OCI-LY7 (cell line): Measurements from ENCODE around the gene UNC80. TPM values are rescaled to one million over a fixed set of nuclear protein-coding genes. Genes with fewer than 3 reads are reported as not detected.

Experiments used
- BruUV-seq: library from RNA; stranded (reverse); fragments of 400-500 nt; replicated peaks from 2 replicates; lab custom pipeline; 2021; lab: Mats Ljungman, UMichigan
- CTCF ChIA-PET: fragments of 300-600 bp; sonication (Branson Sonifier 250); formaldehyde crosslinking; loops from one replicate; lab custom pipeline; 2022; ENCODE audit warnings: antibody characterized with exemption; ENCODE audit not compliant: unreplicated experiment; lab: Charles Lee
- POLR2A ChIA-PET: fragments of 300-600 bp; sonication (Branson Sonifier 250); formaldehyde crosslinking; loops from one replicate; lab custom pipeline; 2022; ENCODE audit warnings: antibody characterized with exemption; lab: Charles Lee
- DNase-seq: peaks from one replicate; pipeline ENCODE4 v3.0.0-alpha.2; 2015; ENCODE audit warnings: low spot score
- H2AFZ ChIP-seq: fragments of 200-600 bp; sonication (generic), shearing (Covaris generic); 2 replicates; pipeline ENCODE4 v1.6.1; 2014; ENCODE audit warnings: mild to moderate bottlenecking, antibody characterized with exemption, low read length, moderate library complexity
- H3K27ac ChIP-seq: fragments of 200-600 bp; sonication (generic); 2 replicates; pipeline ENCODE4 v1.5.1; 2014; ENCODE audit warnings: mixed run types, low read depth, mild to moderate bottlenecking, moderate library complexity, low read length, inconsistent platforms; ENCODE audit not compliant: poor library complexity, severe bottlenecking
- H3K36me3 ChIP-seq: fragments of 200-600 bp; sonication (generic); 2 replicates; pipeline ENCODE4 v1.6.1; 2014; ENCODE audit warnings: mild to moderate bottlenecking, antibody characterized with exemption, low read length, moderate library complexity, mixed read lengths; ENCODE audit not compliant: insufficient read depth
- H3K4me1 ChIP-seq: fragments of 200-600 bp; sonication (generic); 2 replicates; pipeline ENCODE4 v1.5.1; 2014; ENCODE audit warnings: mild to moderate bottlenecking, low read length; ENCODE audit not compliant: insufficient read depth, poor library complexity, severe bottlenecking
- H3K4me2 ChIP-seq: fragments of 200-600 bp; sonication (generic); 2 replicates; pipeline ENCODE4 v1.6.1; 2014; ENCODE audit warnings: mild to moderate bottlenecking, low read length
- H3K4me3 ChIP-seq: fragments of 200-600 bp; sonication (generic); 2 replicates; pipeline ENCODE4 v1.5.1; 2014; ENCODE audit warnings: mild to moderate bottlenecking, low read depth, low read length; ENCODE audit not compliant: poor library complexity, severe bottlenecking
- H3K79me2 ChIP-seq: fragments of 200-600 bp; sonication (generic); 2 replicates; pipeline ENCODE4 v1.6.1; 2016; ENCODE audit warnings: low read depth, mild to moderate bottlenecking, low read length, moderate library complexity, mixed read lengths; ENCODE audit not compliant: insufficient read depth
- H3K9me2 ChIP-seq: fragments of 200-600 bp; sonication (generic); 2 replicates; pipeline ENCODE4 v1.6.1; 2016; ENCODE audit warnings: mild to moderate bottlenecking, low read length, mixed read lengths; ENCODE audit not compliant: insufficient read depth
- H3K9me3 ChIP-seq: fragments of 200-600 bp; sonication (generic); 2 replicates; pipeline ENCODE4 v1.6.1; 2014; ENCODE audit warnings: mild to moderate bottlenecking, mixed run types, low read length, mixed read lengths
- H4K20me1 ChIP-seq: fragments of 200-600 bp; sonication (generic); 2 replicates; pipeline ENCODE4 v1.6.1; 2014; ENCODE audit warnings: mild to moderate bottlenecking, antibody characterized with exemption, low read length, moderate library complexity, mixed read lengths; ENCODE audit not compliant: insufficient read depth
- CTCF ChIP-seq: fragments of 200-600 bp; sonication (generic); conservative IDR thresholded peaks from 2 replicates; pipeline ENCODE4 v1.5.1; 2014; ENCODE audit warnings: mild to moderate bottlenecking, antibody characterized with exemption, low read length, moderate library complexity, mixed read lengths
- EZH2phosphoT487 ChIP-seq: fragments of 200-600 bp; sonication (generic); IDR thresholded peaks from 2 replicates; pipeline ENCODE4 v1.6.1; 2018; ENCODE audit warnings: low read depth, borderline replicate concordance, mild to moderate bottlenecking, mixed run types, antibody characterized with exemption, low read length, moderate library complexity, mixed read lengths
- intact Hi-C: fragments of 100-400 bp; cut with micrococcal nuclease; formaldehyde crosslinking; loops from one replicate; pipeline ENCODE4 v1.10.0; 2022; ENCODE audit not compliant: unreplicated experiment
- total RNA-seq, 2 experiments: library from RNA; depleted of rRNA in 1 of 2; stranded (reverse); fragments of >200 nt in 1 of 2; shearing (Covaris generic) in 1 of 2; gene quantifications; 2 replicates each; pipeline ENCODE4 v1.2.3, GENCODE V29; 2014 to 2022

UNC80 gene
- total RNA-seq, 2 experiments from 2014 or later = not detected

DNA sequence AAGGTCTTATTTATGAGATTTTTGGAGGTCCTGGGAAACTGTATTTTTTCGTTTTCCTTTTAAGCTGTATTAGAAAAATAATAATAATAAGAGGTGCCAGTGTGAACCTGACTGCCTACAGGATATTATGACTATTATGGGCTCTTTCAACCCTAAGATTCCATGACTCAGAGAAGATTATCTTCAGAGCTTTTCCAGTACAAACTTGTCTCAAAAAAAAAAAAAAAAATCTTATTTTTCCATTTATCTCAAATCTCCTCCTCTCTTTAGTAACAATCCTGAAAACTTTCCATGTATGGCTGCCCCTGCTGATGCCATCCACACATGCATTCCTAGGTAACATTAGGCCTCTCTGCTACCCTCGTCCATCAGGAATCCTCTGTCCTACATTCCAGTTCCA is 194.1 kb downstream of the UNC80 start:
- Histone ChIP-seq H3K9me3 (no peaks in the 10 kb centered on the region), H3K27ac (no peak overlapping the region), H3K4me2 (no peak overlapping the region), H3K79me2 (no peaks in the 10 kb centered on the region), H3K36me3 (no peaks in the 10 kb centered on the region), H2AFZ (no peak overlapping the region), H4K20me1 (no peaks in the 10 kb centered on the region), H3K9me2 (no peaks in the 10 kb centered on the region), H3K4me3 (no peak overlapping the region), H3K4me1 (no peaks in the 10 kb centered on the region)
- ChIA-PET POLR2A (interaction anchor here (0.6 to 1.1 kb wide), 3 partner anchors 10 to 163 kb away, joined by 3 to 6 read pairs (median 4); no protein-coding TSS in a partner anchor), CTCF (no interaction called here)
- no peak for DNase-seq
- no TSS peak for BruUV-seq
- intact Hi-C loops = no loop called here
- no peak for TF ChIP-seq CTCF
- TF ChIP-seq EZH2phosphoT487 = no peak

- Histone ChIP-seq H3K4me3 (no peak overlapping the region), H3K9me2 (no peaks in the 10 kb centered on the region), H3K36me3 (no peaks in the 10 kb centered on the region), H4K20me1 (no peaks in the 10 kb centered on the region), H3K79me2 (no peaks in the 10 kb centered on the region), H3K4me1 (no peaks in the 10 kb centered on the region), H3K9me3 (no peaks in the 10 kb centered on the region), H2AFZ (no peak overlapping the region), H3K27ac (no peak overlapping the region), H3K4me2 (no peak overlapping the region)
- TF ChIP-seq EZH2phosphoT487 (no peak), CTCF (no peak)
- BruUV-seq = no TSS peak
- intact Hi-C loops = no loop called here
- ChIA-PET POLR2A (no interaction called here), CTCF (no interaction called here)
- no peak for DNase-seq
These were observed 198.1 kb downstream of the UNC80 start for GRCh38 chr2:209969692-209970091.

- TF ChIP-seq CTCF = no peak
- TF ChIP-seq EZH2phosphoT487 = no peak
These were observed 198.6 kb downstream of the UNC80 start for GRCh38 chr2:209970271-209970670.

More at GRCh38 chr2:209970271-209970670, 198.6 kb downstream of the UNC80 start:
- no peaks in the 10 kb centered on the region for H4K20me1 ChIP-seq
- no peaks in the 10 kb centered on the region for H3K4me1 ChIP-seq
- intact Hi-C loops = no loop called here
- DNase-seq = no peak
- ChIA-PET POLR2A (no interaction called here), CTCF (no interaction called here)
- no peaks in the 10 kb centered on the region for H3K9me2 ChIP-seq
- no peak overlapping the region for H3K4me3 ChIP-seq
- H3K36me3 ChIP-seq = no peaks in the 10 kb centered on the region
- no TSS peak for BruUV-seq
- H3K79me2 ChIP-seq = no peaks in the 10 kb centered on the region
- no peaks in the 10 kb centered on the region for H3K9me3 ChIP-seq
- no peak overlapping the region for H2AFZ ChIP-seq
- H3K4me2 ChIP-seq = no peak overlapping the region
- H3K27ac ChIP-seq = no peak overlapping the region
